Measurements from ENCODE around the gene PGAP3.

- no peak for TF ChIP-seq CTCF (IDR thresholded peaks at IDR 0.05)
- no peak for TF ChIP-seq EP300 (IDR thresholded peaks at IDR 0.05)
These were observed 60.7 kb downstream of the PGAP3 start for GRCh38 chr17:39627047-39627711.

Data from upper lobe of left lung (tissue), 4 donors.